HG03139 (cell line): ENCODE data around the gene PARL.
"Not testable (repeated sequence)": the region's sequence is repeated elsewhere in the genome, so short reads cannot be mapped to it uniquely, and the experiment has no call there.

Experiments
- ATAC-seq: cut with Tn5 transposase; IDR thresholded peaks from one replicate; pipeline ENCODE4 v1.9.1; 2021; ENCODE audit not compliant: unreplicated experiment

The PARL gene

DNA sequence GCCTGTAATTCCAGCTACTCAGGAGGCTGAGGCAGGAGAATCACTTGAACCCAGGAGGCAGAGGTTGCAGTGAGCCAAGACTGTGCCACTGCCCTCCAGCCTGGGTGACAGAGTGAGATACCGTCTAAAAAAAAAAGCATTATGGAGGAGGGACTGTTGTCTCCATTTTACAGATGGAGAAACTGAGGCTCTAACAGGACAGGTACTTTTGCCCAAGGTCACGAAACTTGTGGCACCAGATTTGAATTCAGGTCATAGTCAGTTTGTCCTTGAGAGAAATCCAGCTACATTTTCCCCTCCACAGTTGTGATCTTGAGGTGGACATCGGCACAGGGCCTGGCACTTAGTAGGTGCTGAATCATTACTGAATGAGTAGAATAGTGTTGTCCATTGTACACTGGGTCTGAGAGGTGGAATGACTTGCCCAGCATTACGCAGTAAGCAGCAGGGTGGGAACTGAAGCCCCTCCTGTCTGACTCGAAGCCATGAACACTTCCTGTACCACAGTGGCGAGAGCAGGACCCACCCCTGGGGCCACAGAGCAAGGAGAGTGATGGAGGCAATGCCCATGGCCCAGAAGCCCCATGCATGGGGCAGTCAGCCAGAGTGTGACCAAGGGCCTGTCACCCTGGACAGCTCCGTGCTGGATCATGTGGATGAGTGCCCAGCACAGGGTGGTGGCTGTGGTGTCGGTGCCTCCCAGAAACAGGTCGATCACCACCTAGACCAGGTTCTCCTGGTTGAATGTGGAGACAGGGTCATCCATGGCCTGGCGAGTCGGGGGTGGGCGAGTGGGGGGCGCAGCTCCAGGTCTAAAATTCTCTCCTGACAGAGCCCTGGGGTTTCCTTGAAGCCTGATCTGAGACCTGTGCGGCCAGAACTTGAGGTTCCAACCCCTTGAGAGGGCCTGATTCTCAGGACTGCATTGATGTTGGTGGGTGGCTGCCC lies 20.4 kb upstream of the PARL start:
- no peak for ATAC-seq

DNA sequence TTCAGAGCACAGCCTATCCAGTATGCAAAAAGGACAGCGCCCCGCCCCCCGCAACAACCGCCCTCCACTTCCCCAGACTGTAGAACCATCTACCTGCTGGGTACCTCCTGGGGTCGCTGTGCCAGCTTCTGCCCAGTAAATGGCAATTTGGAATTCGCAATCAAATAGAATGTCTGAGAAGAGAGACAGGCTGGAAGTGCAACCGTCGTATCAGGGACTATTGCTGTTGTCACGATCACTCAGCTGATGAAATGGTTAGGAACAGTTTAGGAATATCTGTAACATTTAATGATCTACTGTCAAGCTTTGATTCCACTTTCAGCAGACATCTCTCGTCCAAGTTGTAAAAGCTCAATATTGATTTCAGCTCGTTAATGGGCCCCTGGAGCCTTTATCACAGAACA lies 13.3 kb upstream of the PARL start:
- ATAC-seq = no peak

DNA sequence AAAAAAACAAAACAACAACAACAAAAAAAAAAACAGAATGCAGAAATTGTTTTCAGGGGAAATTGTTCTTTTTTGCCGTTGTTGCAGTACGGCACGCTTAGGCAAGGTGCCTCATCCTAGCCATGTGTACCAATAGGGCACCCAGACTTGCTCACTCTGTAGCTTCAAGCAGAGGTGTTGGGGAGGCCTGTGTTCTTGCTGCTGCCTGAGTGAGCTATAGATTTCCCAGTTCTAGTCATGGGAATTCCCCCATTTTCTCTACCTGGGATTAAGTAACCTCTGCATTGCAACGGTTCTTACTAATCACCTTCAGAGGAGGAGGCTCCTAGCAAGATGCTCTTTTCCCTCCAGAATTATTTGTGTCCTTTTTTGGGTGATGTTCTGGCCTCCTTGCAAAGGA lies 12.9 kb upstream of the PARL start:
- no peak for ATAC-seq

DNA sequence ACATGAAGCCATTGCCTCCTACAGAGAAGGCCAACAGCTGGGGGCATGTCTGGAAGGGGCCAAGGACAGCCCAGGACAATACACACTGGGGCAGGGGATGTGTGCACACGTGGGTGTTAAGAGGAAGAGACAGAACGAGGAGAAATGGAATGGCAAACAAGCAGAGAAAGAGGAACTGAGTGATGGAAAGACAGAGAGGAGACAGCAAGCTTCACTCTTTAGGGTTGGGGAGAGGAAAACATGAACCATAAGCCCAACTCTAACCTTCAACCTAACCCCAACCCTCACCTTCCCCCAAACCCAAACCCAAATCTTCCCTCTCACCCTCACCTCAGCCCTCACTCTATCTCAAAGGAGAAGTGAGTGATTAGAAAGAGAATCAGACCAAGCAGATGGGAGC lies 11.9 kb upstream of the PARL start:
- no peak for ATAC-seq

DNA sequence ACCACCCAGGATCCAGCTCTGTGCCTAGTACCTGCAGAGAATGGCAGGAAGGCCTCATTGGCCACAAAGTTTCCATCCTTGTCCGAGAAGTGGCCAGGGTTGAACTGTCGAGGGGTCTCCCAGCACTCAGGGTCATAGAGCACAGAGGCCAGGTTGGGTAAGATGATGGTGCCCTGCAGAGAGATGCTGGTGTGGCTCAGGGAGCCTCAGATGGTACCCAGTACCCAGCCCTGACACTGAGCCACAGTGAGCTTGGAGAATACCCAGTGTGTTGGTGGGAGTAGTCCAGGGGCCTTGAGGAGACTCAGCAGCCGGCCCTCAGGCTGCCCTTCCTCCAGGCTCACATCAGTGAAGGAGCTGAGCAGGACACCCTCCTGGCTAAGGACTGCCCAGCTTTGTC lies 11.5 kb upstream of the PARL start:
- ATAC-seq = no peak

DNA sequence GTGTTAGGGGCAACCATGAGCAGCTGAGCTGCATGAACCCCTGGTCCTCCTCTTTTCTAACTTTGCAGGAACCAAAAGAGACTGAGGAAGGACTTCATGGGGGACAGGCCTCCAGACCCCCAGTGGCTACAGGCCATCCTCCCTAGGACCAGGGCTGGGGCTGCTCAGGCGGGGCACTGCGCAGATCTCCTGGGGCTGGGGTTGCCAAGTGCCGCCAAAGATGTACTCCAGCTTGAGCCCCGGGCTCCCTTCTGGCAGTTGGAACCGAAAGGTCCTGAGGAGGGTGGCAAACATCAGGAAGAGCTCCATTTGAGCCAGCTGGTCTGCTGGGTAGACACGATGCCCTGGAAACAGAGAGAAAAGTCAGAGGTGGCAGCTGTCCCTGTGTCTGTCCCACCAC lies 11.1 kb upstream of the PARL start:
- no peak for ATAC-seq

DNA sequence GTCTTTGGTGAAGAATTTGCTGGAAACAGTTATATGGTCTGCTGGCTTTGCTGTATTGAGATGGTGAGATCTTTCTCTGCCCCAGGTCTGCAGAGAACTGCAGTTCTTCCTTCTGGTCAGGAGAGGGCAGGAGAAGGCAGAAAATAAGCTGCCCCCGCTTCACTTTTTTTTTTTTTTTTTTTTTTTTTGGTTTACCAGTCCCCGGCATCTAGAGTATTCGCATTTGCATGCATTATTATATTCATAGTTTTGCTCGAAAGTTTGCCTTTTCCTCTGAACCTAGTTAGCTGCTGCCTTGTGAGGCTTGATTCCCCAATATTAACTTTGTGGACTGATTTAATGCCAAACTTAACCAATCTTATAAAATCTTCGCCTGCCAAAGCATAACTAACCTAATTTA lies 10.6 kb upstream of the PARL start:
- ATAC-seq = no peak

DNA sequence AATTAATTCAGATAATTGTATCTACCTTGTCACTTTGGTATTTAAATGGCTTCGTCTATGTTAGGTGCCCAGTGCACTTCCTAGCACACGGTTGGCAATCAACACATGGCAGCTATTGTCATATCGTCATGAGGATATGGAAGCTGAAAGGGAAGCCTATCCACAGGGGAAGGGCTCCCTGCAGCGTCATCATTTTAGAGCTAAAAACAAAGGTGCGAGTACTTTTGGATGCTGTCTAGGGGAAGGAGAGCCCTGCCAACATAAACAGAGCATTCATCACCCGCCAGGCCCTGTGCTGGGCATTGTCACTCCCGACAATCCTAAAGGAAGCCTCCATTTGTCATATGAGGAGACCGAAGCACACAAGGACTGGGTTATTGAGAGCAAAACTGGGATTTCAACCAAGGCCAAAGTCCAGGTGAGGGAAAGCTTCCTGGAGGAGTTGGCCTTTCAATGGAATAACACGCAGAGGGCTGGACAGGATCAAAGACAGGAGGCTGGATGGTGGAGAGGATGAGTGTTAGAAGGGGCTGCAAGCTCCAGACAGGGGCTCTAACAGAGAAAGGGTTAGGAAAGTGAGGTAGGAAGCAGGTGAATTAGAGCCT lies 8.0 kb upstream of the PARL start:
- no peak for ATAC-seq

DNA sequence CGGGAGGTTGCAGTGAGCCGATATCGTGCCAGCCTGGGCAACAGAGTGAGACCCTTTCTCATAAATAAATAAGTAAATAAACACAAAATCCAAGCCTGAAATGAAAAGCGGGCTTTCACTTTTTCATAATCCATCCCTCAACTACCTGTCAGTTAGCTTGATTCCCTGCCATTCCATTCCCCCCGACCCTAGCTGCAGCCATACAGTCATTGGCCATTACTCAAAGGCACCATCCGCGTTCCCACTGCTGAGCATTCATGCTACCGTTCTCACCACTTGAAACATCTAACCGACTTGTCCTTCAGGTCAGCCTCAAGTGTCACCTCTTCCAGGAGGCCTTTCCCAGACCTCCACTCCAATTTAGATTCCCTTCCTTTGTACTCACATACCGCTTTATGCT lies 1.1 kb upstream of the PARL start:
- ATAC-seq = no peak

DNA sequence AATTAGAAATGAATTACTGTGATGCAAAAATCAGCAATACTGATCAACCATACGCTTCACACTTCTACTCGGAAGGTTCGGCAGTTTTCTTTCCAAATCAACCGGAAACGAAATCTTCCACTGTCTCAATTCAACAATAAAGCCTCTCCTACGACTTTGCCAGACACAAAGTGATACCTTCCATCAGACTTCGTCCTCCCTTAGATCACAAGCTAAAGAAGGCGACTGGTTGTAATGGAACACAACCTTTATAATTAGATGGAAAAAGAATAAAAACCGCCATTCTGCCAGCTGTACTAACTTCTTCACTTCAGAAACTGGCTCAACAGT lies 618 bp downstream of the PARL start:
- ATAC-seq = no peak

DNA sequence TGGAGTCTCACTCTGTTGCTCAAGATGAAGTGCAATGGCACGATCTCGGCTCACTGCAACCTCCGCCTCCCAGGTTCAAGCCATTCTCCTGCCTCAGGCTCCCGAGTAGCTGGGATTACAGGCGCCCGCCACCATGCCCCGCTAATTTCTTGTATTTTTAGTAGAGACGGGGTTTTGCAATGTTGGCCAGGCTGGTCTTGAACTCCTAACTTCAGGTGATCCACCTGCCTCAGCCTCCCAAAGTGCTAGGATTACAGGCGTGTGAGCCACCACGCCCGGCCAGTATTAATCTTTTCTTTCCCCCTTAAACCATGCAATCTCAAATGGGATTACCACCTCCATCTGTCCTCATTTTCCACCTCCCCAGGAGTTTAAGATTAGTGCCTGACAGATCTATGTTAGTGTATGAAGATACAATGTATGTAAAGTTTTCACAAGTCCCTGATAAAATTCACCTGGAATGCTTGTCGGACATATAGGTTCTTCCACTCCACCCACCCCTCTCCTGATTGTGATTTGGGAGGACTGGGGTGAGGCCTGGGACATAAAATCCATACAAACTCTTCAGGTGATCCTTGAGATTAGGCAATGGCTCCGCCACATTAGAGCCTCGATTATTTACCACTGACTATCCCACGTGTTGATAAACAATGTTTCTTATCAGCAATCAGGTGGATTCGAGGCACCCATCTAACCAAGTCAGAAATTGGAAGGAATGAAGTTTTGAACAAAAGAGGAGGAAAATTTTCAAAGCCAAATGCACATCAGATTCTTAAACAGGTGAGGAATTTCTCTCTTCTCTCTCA lies 1.2 kb downstream of the PARL start:
- no peak for ATAC-seq

DNA sequence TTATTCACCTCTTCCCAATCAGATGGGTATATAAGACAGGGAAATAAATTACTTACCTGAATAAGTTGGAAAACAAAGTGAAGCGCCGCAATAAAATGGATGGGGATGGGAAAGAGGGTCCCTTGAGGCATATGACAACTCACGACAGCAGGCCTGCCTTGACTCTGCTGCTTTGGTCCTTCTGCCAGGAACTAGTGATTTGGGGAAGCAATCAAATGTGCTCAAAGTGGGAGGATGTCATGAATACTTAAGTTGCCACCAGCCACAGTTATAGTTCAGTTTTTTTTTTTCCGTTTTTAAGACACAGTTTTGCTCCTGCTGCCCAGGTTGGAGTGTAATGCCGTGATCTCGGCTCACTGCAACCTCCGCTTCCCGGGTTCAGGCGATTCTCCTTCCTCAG lies 4.6 kb downstream of the PARL start:
- no peak for ATAC-seq

DNA sequence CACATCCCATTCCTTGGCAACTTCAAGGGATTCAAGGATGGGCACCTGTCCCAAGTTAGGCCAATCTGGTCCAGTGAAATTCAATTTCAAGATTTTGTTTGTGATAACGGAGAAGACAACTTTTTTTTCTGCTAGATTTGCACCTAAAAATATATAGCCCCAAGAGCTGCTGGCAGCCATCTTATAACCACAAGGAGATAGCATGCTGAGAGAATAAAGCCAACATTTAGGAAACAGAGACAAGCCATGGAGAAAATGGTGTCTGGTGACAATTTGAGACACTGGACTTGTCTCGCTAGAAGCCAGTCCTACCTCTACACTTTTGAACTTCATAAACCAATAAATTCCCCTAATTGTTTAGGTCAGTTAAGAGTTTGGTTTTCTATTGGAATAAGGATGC lies 5.4 kb downstream of the PARL start:
- no peak for ATAC-seq

DNA sequence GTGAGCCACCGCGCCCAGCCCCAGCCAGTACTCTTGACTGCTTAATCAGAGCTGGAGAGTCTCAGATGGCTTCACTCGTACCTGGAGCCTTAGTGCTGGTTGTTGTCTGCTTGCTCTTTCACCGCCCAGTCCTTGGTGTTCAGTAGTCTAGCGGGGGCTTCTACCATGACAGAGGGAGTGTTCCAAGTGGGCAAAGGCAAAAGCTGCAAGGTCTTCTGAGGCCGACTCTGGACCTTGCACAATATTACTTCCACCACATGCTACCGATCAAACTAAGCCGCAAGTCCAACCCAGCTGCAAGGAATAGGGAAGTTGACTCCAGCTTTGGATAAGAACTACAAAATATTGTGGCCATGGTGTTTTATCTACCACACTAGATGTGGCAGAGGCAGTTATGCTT lies 6.6 kb downstream of the PARL start:
- no peak for ATAC-seq

DNA sequence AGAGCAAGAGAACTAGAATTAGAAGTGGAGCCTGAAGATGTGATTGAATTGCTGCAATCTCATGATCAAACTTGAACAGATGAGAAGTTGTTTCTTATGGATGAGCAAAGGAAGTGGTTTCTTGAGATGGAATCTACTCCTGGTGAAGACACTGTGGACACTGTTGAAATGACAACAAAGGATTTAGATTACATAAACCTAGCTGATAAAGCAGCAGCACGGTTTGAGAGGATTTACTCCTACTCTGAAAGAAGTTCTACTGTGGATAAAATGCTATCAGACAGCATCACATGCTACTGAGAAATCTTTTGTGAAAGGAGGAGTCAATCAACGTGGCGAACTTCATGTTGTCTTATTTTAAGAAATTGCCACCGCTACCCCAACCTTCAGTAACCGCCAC lies 7.5 kb downstream of the PARL start:
- ATAC-seq = not testable (repeated sequence)

DNA sequence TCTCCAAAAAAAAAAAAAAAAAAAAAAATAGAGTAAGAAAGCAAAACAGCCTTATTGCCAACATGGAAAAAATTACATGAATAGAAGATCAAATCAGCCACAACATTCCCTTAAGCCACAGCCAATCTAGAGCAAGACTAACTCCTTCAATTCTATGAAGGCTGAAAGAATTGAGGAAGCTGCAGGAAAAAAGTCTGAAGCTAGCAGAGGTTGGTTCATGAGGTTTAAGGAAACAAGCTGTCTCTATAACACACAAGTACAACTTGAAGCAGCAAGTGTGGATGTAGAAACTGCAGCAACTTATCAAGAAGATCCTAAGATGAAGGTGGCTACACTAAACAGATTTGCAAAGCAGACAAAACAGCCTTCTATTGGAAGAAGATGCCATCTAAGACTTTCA lies 9.3 kb downstream of the PARL start:
- ATAC-seq = no peak

DNA sequence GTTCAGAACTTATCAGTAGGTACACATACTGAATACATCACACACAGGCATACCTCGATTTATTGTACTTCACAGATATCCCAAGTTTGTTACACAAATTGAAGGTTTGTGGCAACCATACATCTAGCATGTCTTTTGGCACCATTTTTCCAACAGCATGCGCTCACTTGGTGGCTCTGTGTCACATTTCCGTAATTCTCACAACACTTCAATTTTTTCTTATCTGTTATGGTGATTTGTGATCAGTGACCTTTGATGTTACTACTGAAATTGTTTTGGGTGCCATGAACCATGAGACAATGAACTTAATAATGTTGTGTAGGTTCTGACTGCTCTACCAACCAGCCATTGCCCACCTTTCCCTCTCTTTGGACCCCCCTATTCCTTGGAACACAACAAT lies 10.8 kb downstream of the PARL start:
- no peak for ATAC-seq

DNA sequence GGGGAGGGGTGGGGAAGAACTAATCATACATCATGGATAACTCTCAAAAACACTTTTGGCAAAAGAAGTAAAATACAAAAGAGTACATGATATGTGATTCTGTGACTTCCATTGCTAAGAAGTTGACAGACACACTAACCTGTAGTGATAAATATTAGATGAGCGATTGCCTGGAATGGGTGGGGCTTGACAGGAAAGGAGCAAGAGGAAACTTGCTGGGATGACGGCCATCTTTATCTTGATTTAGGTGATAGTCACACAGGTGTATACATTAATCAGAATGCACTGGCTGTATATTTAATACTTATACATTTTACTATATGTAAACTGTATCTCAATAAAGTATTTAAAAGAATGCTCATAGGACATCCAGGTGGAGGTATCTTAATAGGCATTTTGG lies 13.1 kb downstream of the PARL start:
- no peak for ATAC-seq

DNA sequence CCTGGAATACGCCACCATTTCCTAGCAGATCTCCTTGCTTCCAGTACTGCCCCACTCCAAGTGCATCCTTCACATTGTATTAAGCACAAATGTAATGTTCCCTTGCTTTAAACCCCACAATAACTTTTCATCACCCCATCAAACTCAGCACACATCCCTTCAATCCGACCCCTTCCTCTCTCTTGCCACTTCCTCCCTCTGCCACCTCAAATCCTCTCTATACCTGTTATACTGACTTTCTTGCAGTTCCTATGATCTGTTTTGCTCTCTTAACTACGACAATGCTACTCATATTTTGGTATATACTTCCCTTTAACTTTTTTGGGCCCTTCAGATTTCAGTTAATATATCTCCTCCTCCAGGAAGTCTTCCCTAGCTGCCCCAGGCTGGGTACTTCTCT lies 14.1 kb downstream of the PARL start:
- ATAC-seq = no peak

DNA sequence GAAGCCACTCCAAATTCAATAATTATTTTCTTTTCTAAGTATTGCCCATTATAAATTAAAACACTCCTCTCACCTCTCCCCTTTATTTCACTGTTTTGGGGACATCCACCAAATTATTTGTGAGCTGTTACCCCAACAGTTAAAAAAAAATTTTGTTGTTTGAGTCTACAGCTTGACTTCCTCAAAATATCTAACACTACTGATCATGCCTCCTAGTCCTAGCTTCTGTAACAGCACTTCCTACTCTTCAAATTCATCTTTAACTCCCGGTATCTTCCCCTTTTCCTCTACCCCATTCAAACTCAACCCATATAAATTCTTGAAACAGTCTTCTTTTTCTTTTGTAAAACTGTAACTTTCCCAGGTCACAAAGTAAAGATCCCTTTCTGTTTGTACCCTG lies 15.9 kb downstream of the PARL start:
- ATAC-seq = no peak

DNA sequence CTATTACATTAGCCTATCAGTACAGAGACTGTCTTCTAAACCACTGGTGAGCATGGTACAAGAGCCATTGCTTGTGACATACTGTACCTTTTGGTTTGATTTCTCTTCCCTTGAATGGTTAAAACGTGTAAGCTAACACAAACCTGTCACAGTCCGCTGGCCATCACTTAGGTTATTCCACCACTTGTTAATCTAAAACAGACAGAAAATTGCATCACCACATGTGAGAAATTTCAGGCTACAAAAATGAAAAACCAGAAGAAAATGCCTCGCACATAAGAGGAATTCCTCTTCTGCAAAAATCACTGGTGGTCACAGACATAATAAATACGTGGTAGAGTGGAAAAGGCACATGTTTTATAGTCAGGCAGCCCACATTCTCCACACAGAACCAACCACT lies 22.1 kb downstream of the PARL start:
- ATAC-seq = no peak

DNA sequence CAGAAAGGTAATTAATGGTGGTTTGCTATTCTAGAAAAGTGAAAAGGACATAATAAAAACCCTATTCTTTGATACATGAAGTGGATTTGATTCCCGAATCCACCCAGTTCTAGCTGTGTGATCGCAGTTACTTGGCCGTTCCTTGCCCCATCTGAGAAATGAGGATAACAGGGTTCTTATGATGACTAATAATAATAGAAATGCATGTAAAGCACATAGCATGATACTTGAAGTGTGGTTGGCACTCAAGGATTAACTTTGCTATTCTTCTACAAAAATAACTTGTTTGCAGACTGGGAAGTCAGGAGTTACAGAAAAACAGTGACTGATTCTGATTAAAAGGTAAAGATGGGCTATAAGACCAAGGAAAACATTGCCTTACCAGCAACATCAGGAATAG lies 26.8 kb downstream of the PARL start:
- ATAC-seq = no peak
